Endodermal cell (in vitro differentiated cells): Measurements from ENCODE around the gene SH2D7. TPM values are rescaled to one million over a fixed set of nuclear protein-coding genes. Genes with fewer than 3 reads are reported as not detected.
"Not testable (repeated sequence)": the region's sequence is repeated elsewhere in the genome, so short reads cannot be mapped to it uniquely, and the experiment has no call there.

Experiments used
- DNase-seq: peaks from one replicate; pipeline ENCODE4 v3.0.0-alpha.2; 2017
- H3K27ac ChIP-seq: 2 replicates; pipeline ENCODE4 v1.5.1; 2013; ENCODE audit warnings: mild to moderate bottlenecking, low read depth, low read length, moderate library complexity
- H3K27me3 ChIP-seq: 2 replicates; pipeline ENCODE4 v1.6.1; 2013; ENCODE audit warnings: mild to moderate bottlenecking, low read length, moderate library complexity; ENCODE audit not compliant: insufficient read depth, control insufficient read depth, poor library complexity, severe bottlenecking
- H3K36me3 ChIP-seq: 2 replicates; pipeline ENCODE4 v1.7.0; 2013; ENCODE audit warnings: mild to moderate bottlenecking, low read length, moderate library complexity; ENCODE audit not compliant: control insufficient read depth, insufficient read depth
- H3K4me1 ChIP-seq: one replicate; pipeline ENCODE4 v1.7.0; 2013; ENCODE audit warnings: low read length; ENCODE audit not compliant: control insufficient read depth, insufficient read depth
- H3K4me3 ChIP-seq: 2 replicates; pipeline ENCODE4 v1.5.1; 2013; ENCODE audit warnings: mild to moderate bottlenecking, low read length, moderate library complexity
- H3K9ac ChIP-seq: 2 replicates; pipeline ENCODE4 v1.6.1; 2013; ENCODE audit warnings: mild to moderate bottlenecking, low read length, moderate library complexity; ENCODE audit not compliant: poor library complexity, severe bottlenecking; ENCODE audit errors: extremely low read depth
- H3K9me3 ChIP-seq: 2 replicates; pipeline ENCODE4 v1.6.1; 2013; ENCODE audit warnings: mild to moderate bottlenecking, low read length, moderate library complexity; ENCODE audit not compliant: control insufficient read depth
- H3K27ac Mint-ChIP-seq: 2 replicates; pipeline ENCODE4 v1.8.0; 2020; ENCODE audit warnings: mixed read lengths
- H3K27me3 Mint-ChIP-seq: 2 replicates; pipeline ENCODE4 v1.8.0; 2021; ENCODE audit warnings: mild to moderate bottlenecking, mixed read lengths; ENCODE audit not compliant: insufficient read depth
- H3K36me3 Mint-ChIP-seq: 2 replicates; pipeline ENCODE4 v1.8.0; 2020; ENCODE audit warnings: low read depth, mixed read lengths
- H3K4me1 Mint-ChIP-seq: 2 replicates; pipeline ENCODE4 v1.8.0; 2020; ENCODE audit warnings: mixed read lengths
- H3K4me3 Mint-ChIP-seq: 2 replicates; pipeline ENCODE4 v1.8.0; 2020; ENCODE audit warnings: mild to moderate bottlenecking, moderate library complexity, mixed read lengths
- H3K9me3 Mint-ChIP-seq: 2 replicates; pipeline ENCODE4 v1.8.0; 2020; ENCODE audit warnings: mild to moderate bottlenecking, mixed read lengths
- CTCF ChIP-seq: fragments of 200-600 bp; sonication (generic); conservative IDR thresholded peaks from 2 replicates; pipeline ENCODE4 v1.5.0; 2021; ENCODE audit warnings: antibody characterized with exemption, mild to moderate bottlenecking
- WGBS, 2 experiments: methylation state at CpG; one replicate each; pipeline versions ENCODE4 v1.1.5 to v1.1.7; 2013; ENCODE audit warnings: missing lambda C conversion rate in 2 of 2, mixed read lengths in 1 of 2; ENCODE audit not compliant: insufficient coverage in 1 of 2, insufficient read length in 1 of 2; 5-methylcytosine and 5-hydroxymethylcytosine counted together
- total RNA-seq, 2 donors: library from RNA; stranded (reverse); fragmentation: NEBNext Ultra II Directional in 1 of 2; extraction: Animal tissue kit (Norgen Biotek cat#: 25700) in 1 of 2; gene quantifications; 2 replicates in 1 of 2; 3 replicates in 1 of 2; pipeline ENCODE4 v1.2.1, GENCODE V29; 2021

The SH2D7 gene
- total RNA-seq, 2 donors from 2014 or later = not detected

DNA sequence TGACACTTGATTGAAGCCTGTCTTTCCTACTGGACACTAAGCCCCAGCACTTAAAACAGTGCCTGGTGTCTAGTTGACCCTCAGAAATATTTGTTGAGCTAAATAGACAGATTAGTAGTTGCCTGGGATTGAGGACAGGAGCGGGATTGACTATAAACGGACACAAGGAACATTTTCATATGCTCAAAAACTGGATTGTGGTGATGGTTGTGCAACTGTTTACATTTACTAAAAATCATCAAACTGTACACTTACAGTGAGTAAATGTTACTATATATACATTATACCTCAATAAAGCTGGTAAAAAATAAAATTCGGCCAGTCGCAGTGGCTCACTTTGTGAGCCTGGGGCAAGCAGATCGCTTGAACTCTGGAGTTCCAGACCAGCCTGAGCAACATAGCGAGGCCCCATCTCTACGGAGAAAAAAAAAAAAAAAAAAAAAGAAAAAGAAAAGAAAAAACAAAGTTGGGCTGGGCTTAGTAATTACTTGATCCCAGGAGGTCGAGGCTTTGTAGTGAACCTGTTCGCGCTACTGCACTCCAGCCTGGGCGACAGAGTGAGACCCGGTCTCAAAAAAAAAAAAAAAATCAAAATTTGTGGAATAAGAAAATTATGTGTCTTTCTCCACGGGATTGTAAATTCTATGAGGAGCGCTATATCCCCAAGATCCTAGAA, 56.2 kb downstream of the SH2D7 start:
- H3K9me3 ChIP-seq = no peaks in the 10 kb centered on the region
- no peaks in the 10 kb centered on the region for H3K27me3 ChIP-seq
- DNase-seq = no peak
- H3K27me3 Mint-ChIP-seq = no peaks in the 10 kb centered on the region
- H3K9me3 Mint-ChIP-seq = no peaks in the 10 kb centered on the region
- H3K4me1 ChIP-seq = no peaks in the 10 kb centered on the region
- 24 to 37% methylated on average over 5 to 14 of the region's 14 CpGs for whole genome bisulfite sequencing, 2 experiments
- H3K36me3 Mint-ChIP-seq = peaks cover 7% of the 10 kb centered on the region
- peak overlapping the region; percentile 96 for H3K27ac Mint-ChIP-seq
- H3K27ac ChIP-seq = no peak overlapping the region
- H3K9ac ChIP-seq = peak overlapping the region; percentile 48
- peak overlapping the region; percentile 82 for H3K4me3 Mint-ChIP-seq
- peak overlapping the region; percentile 89 for H3K4me3 ChIP-seq
- H3K36me3 ChIP-seq = no peaks in the 10 kb centered on the region
- TF ChIP-seq CTCF = no peak
- H3K4me1 Mint-ChIP-seq = peaks cover 13% of the 10 kb centered on the region

DNA sequence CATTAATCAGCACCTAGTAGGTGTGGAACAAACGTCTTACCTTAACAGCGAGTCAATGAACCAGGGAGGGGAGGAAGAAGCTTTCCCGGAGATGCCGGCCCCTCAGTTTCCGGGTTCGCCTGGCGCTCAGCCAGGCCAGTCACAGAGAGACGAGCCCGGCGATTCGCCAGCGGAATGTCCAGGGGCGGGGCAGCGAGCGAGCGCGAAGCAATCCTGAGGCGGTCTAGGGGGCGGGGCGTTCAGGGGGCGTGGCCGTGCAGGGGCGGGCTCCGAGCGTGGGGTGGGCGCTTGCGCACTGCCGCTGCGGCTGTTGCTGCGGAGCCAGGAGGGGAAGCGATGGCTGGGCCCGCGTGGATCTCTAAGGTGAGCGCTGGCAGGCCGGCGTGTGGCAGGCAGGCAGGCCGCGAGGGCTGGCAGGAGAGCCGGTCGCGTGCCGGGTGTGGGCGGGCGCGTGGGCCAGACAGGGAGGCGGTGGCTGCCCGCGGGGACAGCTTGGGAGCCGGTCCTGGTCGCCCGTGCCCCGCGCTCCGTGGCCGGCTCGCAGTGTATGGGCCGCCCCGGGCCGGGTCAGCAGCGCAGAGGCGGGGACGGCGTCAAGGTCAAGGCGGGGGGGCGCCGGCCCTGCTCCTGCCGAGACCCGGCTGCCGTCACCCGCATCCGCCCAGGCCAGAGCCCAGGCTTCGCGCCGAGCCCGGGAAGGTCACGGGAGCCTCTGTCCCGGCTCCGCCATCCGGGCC, 56.9 kb downstream of the SH2D7 start, which contains the start of gene IDH3A:
IDH3A (plus strand) TSS at position 295 of the 737 bp plus-strand sequence; CDS start at position 337, 42 bp downstream.
- no peak within 1 kb of the TSS for H3K27ac ChIP-seq
- H3K4me1 ChIP-seq = no peaks in the 10 kb centered on the region
- DNase-seq = peak; percentile 99
- Mint-ChIP-seq H3K9me3 (no peaks in the 10 kb centered on the region), H3K27me3 (no peaks in the 10 kb centered on the region), H3K4me3 (peak within 1 kb of the TSS; percentile 82), H3K4me1 (peaks cover 13% of the 10 kb centered on the region), H3K36me3 (peaks cover 7% of the 10 kb centered on the region), H3K27ac (peak within 1 kb of the TSS; percentile 96)
- H3K9ac ChIP-seq = peak within 1 kb of the TSS; percentile 48
- H3K9me3 ChIP-seq = no peaks in the 10 kb centered on the region
- H3K4me3 ChIP-seq = peak within 1 kb of the TSS; percentile 89
- no peaks in the 10 kb centered on the region for H3K36me3 ChIP-seq
- no peak for TF ChIP-seq CTCF
- 0 to 1% methylated on average over 15 to 79 of the region's 79 CpGs for WGBS, 2 experiments
- H3K27me3 ChIP-seq = no peaks in the 10 kb centered on the region

DNA sequence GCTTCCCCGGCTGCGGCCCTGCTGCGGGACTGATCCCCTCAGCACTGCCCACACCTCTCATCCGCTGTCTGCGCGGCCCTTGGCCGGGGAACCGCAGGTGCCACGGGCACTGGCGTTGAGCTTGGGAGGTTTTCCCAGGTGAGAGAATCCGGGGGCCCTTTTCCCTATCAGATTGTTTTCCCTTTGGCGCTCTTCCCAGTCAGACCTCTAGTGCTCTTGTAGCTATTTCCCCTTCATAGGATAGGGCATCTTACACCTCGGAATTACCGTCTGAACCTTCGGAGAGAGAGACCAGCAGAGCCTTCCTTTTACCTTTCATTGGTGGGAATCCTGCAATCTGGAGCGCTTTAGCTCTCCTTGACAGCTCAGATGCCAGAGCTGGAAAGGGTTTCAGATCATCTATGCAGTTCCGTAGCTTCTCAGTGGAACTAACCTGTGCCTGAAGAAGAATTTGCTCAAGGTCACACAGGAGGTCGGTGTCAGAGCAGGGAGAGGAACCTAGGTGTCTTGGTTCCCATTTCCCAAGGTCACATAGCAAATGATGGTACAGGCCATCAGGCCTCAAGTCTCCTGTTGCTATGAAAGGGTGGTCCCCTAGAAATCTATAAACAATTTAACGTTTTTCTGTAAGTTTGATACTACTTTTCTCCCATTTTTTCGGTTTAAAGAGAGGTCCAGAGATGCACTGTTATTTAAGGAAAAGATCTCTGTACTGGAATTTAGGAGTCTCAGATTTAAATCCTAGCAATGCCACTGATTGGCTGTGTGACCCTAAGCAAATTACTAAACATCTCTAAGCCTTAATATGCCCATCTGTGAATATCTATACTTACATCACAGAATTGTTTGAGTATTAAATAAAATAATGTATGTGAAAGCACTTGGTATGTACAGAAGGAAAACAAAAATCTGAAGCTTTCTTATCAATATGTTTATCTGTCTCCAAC, 57.7 kb downstream of the SH2D7 start:
- Mint-ChIP-seq H3K27ac (peak overlapping the region; percentile 23), H3K36me3 (peaks cover 7% of the 10 kb centered on the region)
- H3K9me3 ChIP-seq = no peaks in the 10 kb centered on the region

GRCh38 chr15:78151075-78151474, 58.7 kb downstream of the SH2D7 start:
- H3K36me3 ChIP-seq, H3K9ac ChIP-seq, DNase-seq, H3K4me3 ChIP-seq, H3K36me3 Mint-ChIP-seq, H3K9me3 Mint-ChIP-seq, H3K4me1 ChIP-seq, H3K27ac Mint-ChIP-seq, H3K4me3 Mint-ChIP-seq, H3K9me3 ChIP-seq, H3K27me3 Mint-ChIP-seq, H3K27me3 ChIP-seq, H3K27ac ChIP-seq: not testable (repeated sequence)
- H3K4me1 Mint-ChIP-seq = peaks cover 13% of the 10 kb centered on the region
- 95 to 100% methylated on average over 1 to 8 of the region's 8 CpGs for WGBS, 2 experiments

More for the DNA sequence above, 57.7 kb downstream of the SH2D7 start:
- Histone ChIP-seq H3K27me3 (no peaks in the 10 kb centered on the region), H3K36me3 (no peaks in the 10 kb centered on the region), H3K9ac (peak overlapping the region; percentile 25), H3K4me3 (peak overlapping the region; percentile 89), H3K4me1 (no peaks in the 10 kb centered on the region), H3K27ac (no peak overlapping the region)
- WGBS, 2 experiments = 12 to 16% methylated on average over 18 to 20 of the region's 20 CpGs
- Mint-ChIP-seq H3K27me3 (no peaks in the 10 kb centered on the region), H3K4me1 (peaks cover 13% of the 10 kb centered on the region), H3K9me3 (no peaks in the 10 kb centered on the region), H3K4me3 (peak overlapping the region; percentile 82)
- TF ChIP-seq CTCF = no peak
- peak; percentile 77 for DNase-seq
